Liver (tissue), 9 donors: ENCODE data around the gene KDM6A. TPM values are rescaled to one million over a fixed set of nuclear protein-coding genes. Genes with fewer than 3 reads are reported as not detected.

ENCODE experiments used
- DNase-seq: peaks from one replicate; pipeline ENCODE4 v3.0.0-alpha.2; 2017; ENCODE audit warnings: low spot score
- H3K27ac ChIP-seq, 2 donors: one replicate each; pipeline ENCODE4 v1.7.0; 2013; ENCODE audit warnings: inconsistent platforms in 2 of 2, low read length in 2 of 2, control low read depth in 1 of 2, low read depth in 1 of 2, mild to moderate bottlenecking in 1 of 2
- H3K27me3 ChIP-seq, 4 donors: one replicate each; pipeline versions ENCODE4 v1.6.1 to v1.7.0; 2013; ENCODE audit warnings: low read length in 3 of 4, inconsistent platforms in 1 of 4, mild to moderate bottlenecking in 1 of 4, moderate library complexity in 1 of 4; ENCODE audit not compliant: control insufficient read depth in 4 of 4, insufficient read depth in 4 of 4
- H3K36me3 ChIP-seq, 4 donors: one replicate each; pipeline versions ENCODE4 v1.6.1 to v1.7.0; 2013; ENCODE audit warnings: low read length in 3 of 4, mild to moderate bottlenecking in 3 of 4, low read depth in 1 of 4, moderate library complexity in 1 of 4; ENCODE audit not compliant: control insufficient read depth in 4 of 4, insufficient read depth in 3 of 4
- H3K4me1 ChIP-seq, 4 donors: one replicate each; pipeline versions ENCODE4 v1.6.1 to v1.7.0; 2013; ENCODE audit warnings: low read length in 3 of 4, mild to moderate bottlenecking in 3 of 4, moderate library complexity in 1 of 4; ENCODE audit not compliant: control insufficient read depth in 4 of 4, insufficient read depth in 4 of 4
- H3K4me3 ChIP-seq, 3 donors: one replicate each; pipeline versions ENCODE4 v1.6.1 to v1.7.0; 2013; ENCODE audit warnings: low read length in 3 of 3, control low read depth in 1 of 3, low read depth in 1 of 3, mild to moderate bottlenecking in 1 of 3
- H3K9ac ChIP-seq, 2 donors: one replicate each; pipeline ENCODE4 v1.7.0; 2013; ENCODE audit warnings: low read length in 2 of 2, mild to moderate bottlenecking in 2 of 2, moderate library complexity in 2 of 2, control low read depth in 1 of 2, low read depth in 1 of 2
- H3K9me3 ChIP-seq, 4 donors: one replicate each; pipeline versions ENCODE4 v1.6.1 to v1.7.0; 2013; ENCODE audit warnings: low read length in 3 of 4; ENCODE audit not compliant: control insufficient read depth in 4 of 4
- ATF3 ChIP-seq: IDR thresholded peaks from 2 replicates; pipeline ENCODE4 v1.6.1; 2016; ENCODE audit warnings: antibody characterized with exemption
- CTCF ChIP-seq: fragments of 150-350 bp; IDR thresholded peaks from 2 replicates; pipeline ENCODE4 v1.5.1; 2017; ENCODE audit warnings: improper control_type of control experiment, low read depth, low read length; ENCODE audit not compliant: missing input control
- EGR1 ChIP-seq, 2 donors: IDR thresholded peaks; 2 replicates each; pipeline ENCODE4 v1.6.1; 2016 to 2018; ENCODE audit warnings: antibody characterized with exemption in 2 of 2, low read depth in 2 of 2
- FOXA1 ChIP-seq: IDR thresholded peaks from 2 replicates; pipeline ENCODE4 v1.6.1; 2016; ENCODE audit warnings: antibody characterized with exemption
- FOXA2 ChIP-seq: IDR thresholded peaks from 2 replicates; pipeline ENCODE4 v1.6.1; 2016; ENCODE audit warnings: antibody characterized with exemption
- GABPA ChIP-seq, 2 donors: IDR thresholded peaks in 1 of 2; conservative IDR thresholded peaks in 1 of 2; 2 replicates each; pipeline ENCODE4 v1.6.1; 2016; ENCODE audit warnings: antibody characterized with exemption in 2 of 2, mild to moderate bottlenecking in 1 of 2, moderate library complexity in 1 of 2
- HNF4A ChIP-seq, 2 donors: conservative IDR thresholded peaks; 2 replicates each; pipeline ENCODE4 v1.6.1; 2016; ENCODE audit warnings: antibody characterized with exemption in 2 of 2, mild to moderate bottlenecking in 2 of 2
- HNF4G ChIP-seq: IDR thresholded peaks from 2 replicates; pipeline ENCODE4 v1.6.1; 2016; ENCODE audit warnings: antibody characterized with exemption
- JUND ChIP-seq, 2 donors: IDR thresholded peaks; 2 replicates each; pipeline ENCODE4 v1.6.1; 2016; ENCODE audit warnings: antibody characterized with exemption in 2 of 2
- MAX ChIP-seq: IDR thresholded peaks from 2 replicates; pipeline ENCODE4 v1.6.1; 2016; ENCODE audit warnings: antibody characterized with exemption
- RAD21 ChIP-seq, 2 donors: IDR thresholded peaks; 2 replicates each; pipeline ENCODE4 v1.6.1; 2016; ENCODE audit warnings: antibody characterized with exemption in 2 of 2, mild to moderate bottlenecking in 2 of 2
- REST ChIP-seq: IDR thresholded peaks from 2 replicates; pipeline ENCODE4 v1.6.1; 2016; ENCODE audit warnings: antibody characterized with exemption, mild to moderate bottlenecking
- RXRA ChIP-seq, 2 donors: IDR thresholded peaks; 2 replicates each; pipeline ENCODE4 v1.6.1; 2017 to 2018; ENCODE audit warnings: antibody characterized with exemption in 2 of 2, mild to moderate bottlenecking in 1 of 2
- SP1 ChIP-seq: IDR thresholded peaks from 2 replicates; pipeline ENCODE4 v1.6.1; 2018; ENCODE audit warnings: antibody characterized with exemption, mild to moderate bottlenecking
- TAF1 ChIP-seq: conservative IDR thresholded peaks from 2 replicates; pipeline ENCODE4 v1.6.1; 2016; ENCODE audit warnings: antibody characterized with exemption, mild to moderate bottlenecking
- YY1 ChIP-seq: IDR thresholded peaks from 2 replicates; pipeline ENCODE4 v1.6.1; 2016; ENCODE audit warnings: antibody characterized with exemption, mild to moderate bottlenecking
- ZBTB33 ChIP-seq: IDR thresholded peaks from 2 replicates; pipeline ENCODE4 v1.6.1; 2016; ENCODE audit warnings: antibody characterized with exemption
- WGBS: extraction: QIAGEN DNeasy Blood & Tissue Kit; methylation state at CpG from one replicate; pipeline ENCODE4 v1.1.7; 2013; 5-methylcytosine and 5-hydroxymethylcytosine counted together
- polyA plus RNA-seq, 2 donors: library from polyadenylated mRNA; stranded (reverse) in 1 of 2; unstranded in 1 of 2; fragments of 200-250 nt in 1 of 2; fragments of >200 nt in 1 of 2; fragmentation: Nextera tagmentation in 1 of 2; extraction: Ambion mirVana in 1 of 2; gene quantifications; one replicate each; pipeline versions ENCODE4 v1.2.1 to v1.2.3, GENCODE V29; 2013 to 2015
- total RNA-seq, 2 donors: library from RNA; depleted of rRNA; stranded (reverse); fragments of >200 nt; gene quantifications; one replicate each; pipeline ENCODE4 v1.2.3, GENCODE V29; 2014
- donor health status: healthy.
- donor health status: healthy.
- donor health status: healthy.
- donor health status: healthy.
- donor health status: healthy.

KDM6A gene
- total and polyA plus RNA-seq, 4 donors: 5.3 to 30.2 (median 18.2) TPM

GRCh38 chrX:44953734-44954502, 80.9 kb downstream of the KDM6A start:
- H3K27me3 ChIP-seq: no peaks in the 10 kb centered on the region
- no peak overlapping the region for H3K9ac ChIP-seq
- H3K9me3 ChIP-seq: no peaks in the 10 kb centered on the region
- H3K36me3 ChIP-seq: no peaks in the 10 kb centered on the region
- DNase-seq: no peak
- no peak overlapping the region for H3K4me3 ChIP-seq
- no peak for TF ChIP-seq FOXA2
- no peak for TF ChIP-seq HNF4A (conservative IDR thresholded peaks at IDR 0.05)
- TF ChIP-seq GABPA (IDR thresholded peaks at IDR 0.05 in 1 of 2, conservative IDR thresholded peaks at IDR 0.05 in 1 of 2): no peak
- no peak for TF ChIP-seq ZBTB33
- H3K27ac ChIP-seq: no peak overlapping the region
- 72% methylated on average over 11 of the region's 11 CpGs for WGBS
- H3K4me1 ChIP-seq: peaks cover 6 to 18% (median 14%) of the 10 kb centered on the region in 4 donors

GRCh38 chrX:44954562-44954961, 81.6 kb downstream of the KDM6A start:
- no peak overlapping the region for H3K9ac ChIP-seq
- H3K4me1 ChIP-seq: peaks cover 6 to 18% (median 14%) of the 10 kb centered on the region in 4 donors
- DNase-seq: no peak
- H3K9me3 ChIP-seq: no peaks in the 10 kb centered on the region
- H3K4me3 ChIP-seq: no peak overlapping the region
- WGBS: 87% methylated on average over 3 of the region's 3 CpGs
- H3K27me3 ChIP-seq: no peaks in the 10 kb centered on the region
- H3K36me3 ChIP-seq: no peaks in the 10 kb centered on the region
- TF ChIP-seq JUND (IDR thresholded peaks at IDR 0.05): no peak
- TF ChIP-seq REST: no peak
- no peak for TF ChIP-seq SP1
- no peak for TF ChIP-seq ZBTB33
- no peak for TF ChIP-seq YY1
- TF ChIP-seq CTCF: no peak
- no peak for TF ChIP-seq RXRA (IDR thresholded peaks at IDR 0.05)
- TF ChIP-seq HNF4G: no peak
- no peak for TF ChIP-seq RAD21 (IDR thresholded peaks at IDR 0.05)
- TF ChIP-seq HNF4A (conservative IDR thresholded peaks at IDR 0.05): no peak
- TF ChIP-seq TAF1: no peak
- no peak for TF ChIP-seq FOXA2
- no peak for TF ChIP-seq EGR1 (IDR thresholded peaks at IDR 0.05; ENCODE audit: low read depth in 2 of 2)
- TF ChIP-seq GABPA (IDR thresholded peaks at IDR 0.05 in 1 of 2, conservative IDR thresholded peaks at IDR 0.05 in 1 of 2): no peak
- no peak for TF ChIP-seq ATF3
- TF ChIP-seq MAX: no peak
- TF ChIP-seq FOXA1: no peak
- H3K27ac ChIP-seq: no peak overlapping the region
